H9 (cell line): ENCODE measurements around the gene TFEB. TPM values are rescaled to one million over a fixed set of nuclear protein-coding genes. Genes with fewer than 3 reads are reported as not detected.
A peak's percentile ranks its signal among the peaks of the same experiment; 100 is the strongest.

Experiments used
- DNase-seq: peaks from one replicate; pipeline ENCODE4 v3.0.0-alpha.2; 2017
- H2AFZ ChIP-seq: one replicate; pipeline ENCODE4 v1.6.1; 2013; ENCODE audit warnings: mild to moderate bottlenecking, low read length, control low read depth, moderate library complexity
- H2AK5ac ChIP-seq: 2 replicates; pipeline ENCODE4 v1.6.1; 2013; ENCODE audit warnings: low read length, control low read depth, mixed read lengths; ENCODE audit not compliant: insufficient read length
- H2BK120ac ChIP-seq: one replicate; pipeline ENCODE4 v1.6.1; 2013; ENCODE audit warnings: low read depth, mild to moderate bottlenecking, low read length, control low read depth, inconsistent platforms; ENCODE audit not compliant: poor library complexity, severe bottlenecking
- H2BK12ac ChIP-seq: 2 replicates; pipeline ENCODE4 v1.6.1; 2013; ENCODE audit warnings: low read length, control low read depth, mixed read lengths, low read depth; ENCODE audit not compliant: insufficient read length
- H2BK15ac ChIP-seq: 2 replicates; pipeline ENCODE4 v1.6.1; 2013; ENCODE audit warnings: low read depth, low read length, control low read depth
- H2BK20ac ChIP-seq: one replicate; pipeline ENCODE4 v1.6.1; 2013; ENCODE audit warnings: low read depth, mild to moderate bottlenecking, low read length, control low read depth, inconsistent platforms; ENCODE audit not compliant: poor library complexity, severe bottlenecking
- H2BK5ac ChIP-seq: 2 replicates; pipeline ENCODE4 v1.6.1; 2013; ENCODE audit warnings: low read length, control low read depth, mixed read lengths; ENCODE audit not compliant: insufficient read length
- H3K14ac ChIP-seq: 2 replicates; pipeline ENCODE4 v1.6.1; 2013; ENCODE audit warnings: low read length, control low read depth; ENCODE audit not compliant: insufficient read depth
- H3K18ac ChIP-seq: 2 replicates; pipeline ENCODE4 v1.6.1; 2013; ENCODE audit warnings: low read depth, mild to moderate bottlenecking, mixed read lengths, low read length, control low read depth; ENCODE audit not compliant: insufficient read length
- H3K23ac ChIP-seq: 2 replicates; pipeline ENCODE4 v1.6.1; 2013; ENCODE audit warnings: low read length, control low read depth, mixed read lengths, low read depth; ENCODE audit not compliant: insufficient read length
- H3K23me2 ChIP-seq: 2 replicates; pipeline ENCODE4 v1.6.1; 2013; ENCODE audit warnings: low read depth, mild to moderate bottlenecking, mixed read lengths, low read length, control low read depth; ENCODE audit not compliant: insufficient read length, poor library complexity, severe bottlenecking
- H3K27ac ChIP-seq: 2 replicates; pipeline ENCODE4 v1.5.1; 2013; ENCODE audit warnings: low read length, control low read depth, mixed read lengths, low read depth; ENCODE audit not compliant: insufficient read length
- H3K27me3 ChIP-seq: 2 replicates; pipeline ENCODE4 v1.6.1; 2013; ENCODE audit warnings: low read length, control low read depth, inconsistent platforms; ENCODE audit not compliant: insufficient read depth
- H3K4ac ChIP-seq: 2 replicates; pipeline ENCODE4 v1.6.1; 2013; ENCODE audit warnings: low read depth, mild to moderate bottlenecking, control low read depth, inconsistent platforms, low read length, moderate library complexity
- H3K4me1 ChIP-seq: 2 replicates; pipeline ENCODE4 v1.6.1; 2013; ENCODE audit warnings: low read length, control low read depth, inconsistent platforms; ENCODE audit not compliant: insufficient read depth
- H3K4me2 ChIP-seq: 2 replicates; pipeline ENCODE4 v1.6.1; 2013; ENCODE audit warnings: low read length, control low read depth, mixed read lengths; ENCODE audit not compliant: insufficient read length, insufficient read depth
- H3K56ac ChIP-seq: 2 replicates; pipeline ENCODE4 v1.6.1; 2013; ENCODE audit warnings: low read depth, mild to moderate bottlenecking, mixed read lengths, low read length, control low read depth; ENCODE audit not compliant: insufficient read length
- H3K79me1 ChIP-seq: 2 replicates; pipeline ENCODE4 v1.6.1; 2013; ENCODE audit warnings: low read depth, mild to moderate bottlenecking, moderate library complexity, low read length, control low read depth, inconsistent platforms; ENCODE audit not compliant: insufficient read depth, poor library complexity, severe bottlenecking
- H3K79me2 ChIP-seq: 2 replicates; pipeline ENCODE4 v1.6.1; 2013; ENCODE audit warnings: low read length, control low read depth, inconsistent platforms; ENCODE audit not compliant: insufficient read depth
- H3K9ac ChIP-seq: 2 replicates; pipeline ENCODE4 v1.6.1; 2013; ENCODE audit warnings: low read length, control low read depth, mixed read lengths; ENCODE audit not compliant: insufficient read length; ENCODE audit errors: extremely low read depth
- H3K9me3 ChIP-seq: one replicate; pipeline ENCODE4 v1.6.1; 2013; ENCODE audit warnings: low read depth, low read length, inconsistent platforms; ENCODE audit not compliant: control insufficient read depth
- H3T11ph ChIP-seq: one replicate; pipeline ENCODE4 v1.6.1; 2013; ENCODE audit warnings: mild to moderate bottlenecking, low read length, control low read depth, inconsistent platforms
- H4K20me1 ChIP-seq: one replicate; pipeline ENCODE4 v1.6.1; 2013; ENCODE audit not compliant: control insufficient read depth, insufficient read length, insufficient read depth
- H4K5ac ChIP-seq: 2 replicates; pipeline ENCODE4 v1.6.1; 2013; ENCODE audit warnings: low read depth, mild to moderate bottlenecking, mixed read lengths, low read length, control low read depth; ENCODE audit not compliant: insufficient read length
- H4K8ac ChIP-seq: replicated peaks from 2 replicates; pipeline ENCODE4 v1.6.1; 2013; ENCODE audit warnings: low read length, control low read depth, mixed read lengths, low read depth; ENCODE audit not compliant: insufficient read length
- H4K91ac ChIP-seq: 2 replicates; pipeline ENCODE4 v1.6.1; 2013; ENCODE audit warnings: low read depth, mild to moderate bottlenecking, moderate library complexity, mixed read lengths, low read length, control low read depth; ENCODE audit not compliant: insufficient read length
- H3K27ac Mint-ChIP-seq, 3 experiments: 2 replicates in 2 of 3; 3 replicates in 1 of 3; pipeline ENCODE4 v1.8.0; 2020 to 2021; ENCODE audit warnings: mixed read lengths in 3 of 3, mild to moderate bottlenecking in 1 of 3, moderate library complexity in 1 of 3
- H3K27me3 Mint-ChIP-seq: 2 replicates; pipeline ENCODE4 v1.8.0; 2021; ENCODE audit warnings: low read depth, mild to moderate bottlenecking, moderate library complexity, mixed read lengths
- H3K36me3 Mint-ChIP-seq, 3 experiments: 2 replicates in 2 of 3; 3 replicates in 1 of 3; pipeline ENCODE4 v1.8.0; 2020 to 2021; ENCODE audit warnings: low read depth in 3 of 3, mixed read lengths in 3 of 3; ENCODE audit not compliant: insufficient read depth in 1 of 3
- H3K4me1 Mint-ChIP-seq, 2 experiments: 2 replicates each; pipeline ENCODE4 v1.8.0; 2020; ENCODE audit warnings: mixed read lengths in 2 of 2
- H3K4me3 Mint-ChIP-seq, 2 experiments: 2 replicates in 1 of 2; 3 replicates in 1 of 2; pipeline ENCODE4 v1.8.0; 2020 to 2021; ENCODE audit warnings: mild to moderate bottlenecking in 2 of 2, mixed read lengths in 2 of 2, moderate library complexity in 1 of 2
- H3K9me3 Mint-ChIP-seq, 2 experiments: 2 replicates in 1 of 2; 3 replicates in 1 of 2; pipeline ENCODE4 v1.8.0; 2020; ENCODE audit warnings: mild to moderate bottlenecking in 2 of 2, mixed read lengths in 2 of 2, moderate library complexity in 1 of 2
- CTCF ChIP-seq: fragments of 200-600 bp; sonication (generic); conservative IDR thresholded peaks from 3 replicates; pipeline ENCODE4 v1.8.0; 2021; ENCODE audit warnings: antibody characterized with exemption, mild to moderate bottlenecking
- WGBS: extraction: QIAGEN DNeasy Blood & Tissue Kit; methylation state at CpG from one replicate; pipeline ENCODE4 v1.1.7; 2013; ENCODE audit warnings: missing lambda C conversion rate, low lambda C conversion rate, mixed read lengths; ENCODE audit not compliant: insufficient read length; ENCODE audit errors: extremely low coverage; 5-methylcytosine and 5-hydroxymethylcytosine counted together
- long read RNA-seq: library from polyadenylated mRNA; unstranded; transcript quantifications from one replicate; pipeline ENCODE4 v2.0.0, GENCODE V29; 2020
- total RNA-seq: library from RNA; stranded (reverse); gene quantifications from 2 replicates; pipeline ENCODE4 v1.2.1, GENCODE V29; 2021

Gene TFEB
- total RNA-seq: 1.2 and 2.4 TPM in 2 replicates
- long read RNA-seq, partial matches to known transcripts: 0 of 3 reads
- long read RNA-seq, other reads (novel, unspliced or antisense): 1 of 3 reads

- H2BK20ac ChIP-seq: no peak within 1 kb of the TSS
These were observed at the start of gene TFEB for GRCh38 chr6:41735427-41736185. Gene TFEB (minus strand): TSS chr6:41735608. CDS start chr6:41691213, 44,395 bp downstream.

More at GRCh38 chr6:41735427-41736185, at the start of gene TFEB:
- no peaks in the 10 kb centered on the region for H3K9me3 ChIP-seq
- H3K4me2 ChIP-seq: peak within 1 kb of the TSS; percentile 55
- H3K27me3 ChIP-seq: no peaks in the 10 kb centered on the region
- Mint-ChIP-seq H3K9me3 (no peaks in the 10 kb centered on the region; a peak in 1 of 5 replicates), H3K4me3 (peak within 1 kb of the TSS; percentile 54 to 79), H3K4me1 (peaks cover 31% of the 10 kb centered on the region in 2 experiments), H3K36me3 (no peaks in the 10 kb centered on the region), H3K27ac (no peak within 1 kb of the TSS), H3K27me3 (peaks cover 29% of the 10 kb centered on the region)
- no peak within 1 kb of the TSS for H3K18ac ChIP-seq
- H2BK15ac ChIP-seq: no peak within 1 kb of the TSS
- no peak within 1 kb of the TSS for H3K4ac ChIP-seq
- no peak within 1 kb of the TSS for H3K23ac ChIP-seq
- H4K8ac ChIP-seq: no peak within 1 kb of the TSS
- peak; percentile 89 for DNase-seq
- H3K56ac ChIP-seq: no peak within 1 kb of the TSS
- no peaks in the 10 kb centered on the region for H3K79me2 ChIP-seq
- no CpG with 5 or more reads among the region's 50 CpGs for whole genome bisulfite sequencing
- peak; percentile 88 for TF ChIP-seq CTCF
- no peak within 1 kb of the TSS for H2AK5ac ChIP-seq
- peaks cover 12% of the 10 kb centered on the region for H3K23me2 ChIP-seq
- H3K14ac ChIP-seq: no peak within 1 kb of the TSS
- peaks cover under 1% of the 10 kb centered on the region; the same call in 1 of the 2 replicates for H3K4me1 ChIP-seq
- H4K91ac ChIP-seq: no peak within 1 kb of the TSS
- H2BK12ac ChIP-seq: no peak within 1 kb of the TSS
- H4K5ac ChIP-seq: no peak within 1 kb of the TSS
- no peak within 1 kb of the TSS for H3T11ph ChIP-seq
- H4K20me1 ChIP-seq: no peaks in the 10 kb centered on the region
- H2AFZ ChIP-seq: peak within 1 kb of the TSS; percentile 82
- no peaks in the 10 kb centered on the region for H3K79me1 ChIP-seq
- no peak within 1 kb of the TSS for H3K9ac ChIP-seq
- H2BK5ac ChIP-seq: no peak within 1 kb of the TSS
- H3K27ac ChIP-seq: no peak within 1 kb of the TSS
- no peak within 1 kb of the TSS for H2BK120ac ChIP-seq
